NCI-H524 (cell line): Measurements from ENCODE around the gene PRDX5.

Experiments
- DNase-seq, 2 experiments: peaks; one replicate each; lab custom pipeline; 2025; lab: John Stamatoyannopoulos, UW

PRDX5 gene

DNA sequence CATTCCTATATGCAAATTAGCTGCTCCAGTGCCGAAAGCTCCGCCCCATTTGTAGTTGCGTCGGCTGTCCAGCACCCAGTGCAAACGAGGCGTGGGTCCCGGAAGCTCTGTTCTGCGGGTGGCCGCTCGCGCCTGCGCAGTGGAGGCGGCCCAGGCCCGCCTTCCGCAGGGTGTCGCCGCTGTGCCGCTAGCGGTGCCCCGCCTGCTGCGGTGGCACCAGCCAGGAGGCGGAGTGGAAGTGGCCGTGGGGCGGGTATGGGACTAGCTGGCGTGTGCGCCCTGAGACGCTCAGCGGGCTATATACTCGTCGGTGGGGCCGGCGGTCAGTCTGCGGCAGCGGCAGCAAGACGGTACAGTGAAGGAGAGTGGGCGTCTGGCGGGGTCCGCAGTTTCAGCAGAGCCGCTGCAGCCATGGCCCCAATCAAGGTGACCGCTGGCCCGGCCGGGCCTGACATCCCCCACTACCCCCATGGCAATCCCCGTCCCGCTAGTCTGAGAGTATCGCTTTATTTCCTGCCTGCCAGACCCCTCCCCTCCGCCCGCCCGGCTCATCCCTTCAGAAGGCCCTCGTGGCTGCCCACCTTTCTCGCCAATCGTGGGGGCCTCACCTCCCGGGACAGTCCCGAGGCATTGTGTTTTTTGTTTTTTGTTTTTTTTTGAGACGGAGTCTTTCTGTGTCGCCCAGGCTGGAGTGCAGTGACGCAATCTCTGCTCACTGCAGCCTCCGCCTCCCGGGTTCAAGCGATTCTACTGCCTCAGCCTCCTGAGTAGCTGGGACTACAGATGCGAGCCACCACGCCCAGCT, at the start of gene PRDX5:
Gene PRDX5 (plus strand): TSS at position 161 of the 805 bp plus-strand sequence. CDS start 95 bp downstream, at position 256.
- DNase-seq: peak; percentile 92 to 95

GRCh38 chr11:64268893-64269539, 48.9 kb upstream of the PRDX5 start:
- DNase-seq: no peak

DNA sequence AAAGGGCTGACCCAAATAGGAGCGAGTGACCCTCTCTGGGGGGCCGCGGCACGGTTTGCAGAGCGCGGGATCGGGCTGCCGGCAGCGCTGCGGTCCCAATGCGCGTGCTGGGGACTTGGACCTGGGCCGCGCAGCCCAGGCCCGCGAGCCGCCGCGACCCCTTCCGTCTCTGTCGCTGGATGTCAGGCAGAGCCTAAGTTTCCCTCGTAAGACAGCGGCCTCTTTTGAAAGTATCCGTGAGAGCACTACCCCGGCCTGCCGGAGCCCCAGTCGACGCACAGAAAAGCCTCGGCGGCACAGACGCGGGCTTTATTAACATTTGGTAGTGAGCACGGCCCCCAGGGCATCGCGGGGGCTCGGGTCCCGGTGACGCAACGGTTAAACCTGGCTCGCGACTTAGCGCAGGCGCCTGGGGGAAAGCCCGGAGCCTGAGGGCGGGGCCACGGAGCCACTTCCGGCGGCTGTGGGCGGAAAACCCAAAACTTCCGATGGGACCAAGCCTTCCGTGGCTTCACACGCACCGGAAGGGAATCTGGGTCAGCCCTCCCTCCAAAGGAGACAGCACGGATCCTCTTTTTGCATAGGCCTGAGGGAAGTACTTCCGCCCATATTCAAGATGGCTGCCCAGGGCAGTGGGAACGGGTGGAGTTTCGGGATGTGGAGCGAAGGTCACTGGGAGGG, 48.2 kb upstream of the PRDX5 start:
- DNase-seq: peak; percentile 99

GRCh38 chr11:64275031-64275800, 42.7 kb upstream of the PRDX5 start:
- DNase-seq: no peak

DNA sequence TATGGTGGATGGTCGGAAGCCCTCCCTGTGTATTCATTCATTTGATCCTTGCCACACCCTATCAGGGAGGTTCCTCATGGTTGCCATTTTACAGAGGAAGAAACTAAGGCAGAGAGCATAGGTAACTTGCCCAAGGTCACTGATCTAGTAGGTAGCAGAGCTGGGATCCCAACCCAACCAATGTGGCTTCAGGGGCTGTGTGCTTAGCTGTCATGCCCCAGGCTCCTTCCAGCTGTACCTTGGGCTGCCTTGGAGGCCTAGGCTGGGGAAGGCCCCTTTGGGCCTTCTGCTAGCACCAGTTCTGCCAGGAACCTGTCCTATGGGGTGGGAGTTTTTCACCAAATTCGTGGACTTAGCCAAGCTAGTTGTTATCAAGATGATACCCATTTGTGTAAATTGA, 42.1 kb upstream of the PRDX5 start:
- no peak for DNase-seq

- no peak for DNase-seq
Observed at GRCh38 chr11:64276653-64277431, 41.1 kb upstream of the PRDX5 start.

- DNase-seq: no peak
Observed at GRCh38 chr11:64278576-64279190, 39.2 kb upstream of the PRDX5 start.

DNA sequence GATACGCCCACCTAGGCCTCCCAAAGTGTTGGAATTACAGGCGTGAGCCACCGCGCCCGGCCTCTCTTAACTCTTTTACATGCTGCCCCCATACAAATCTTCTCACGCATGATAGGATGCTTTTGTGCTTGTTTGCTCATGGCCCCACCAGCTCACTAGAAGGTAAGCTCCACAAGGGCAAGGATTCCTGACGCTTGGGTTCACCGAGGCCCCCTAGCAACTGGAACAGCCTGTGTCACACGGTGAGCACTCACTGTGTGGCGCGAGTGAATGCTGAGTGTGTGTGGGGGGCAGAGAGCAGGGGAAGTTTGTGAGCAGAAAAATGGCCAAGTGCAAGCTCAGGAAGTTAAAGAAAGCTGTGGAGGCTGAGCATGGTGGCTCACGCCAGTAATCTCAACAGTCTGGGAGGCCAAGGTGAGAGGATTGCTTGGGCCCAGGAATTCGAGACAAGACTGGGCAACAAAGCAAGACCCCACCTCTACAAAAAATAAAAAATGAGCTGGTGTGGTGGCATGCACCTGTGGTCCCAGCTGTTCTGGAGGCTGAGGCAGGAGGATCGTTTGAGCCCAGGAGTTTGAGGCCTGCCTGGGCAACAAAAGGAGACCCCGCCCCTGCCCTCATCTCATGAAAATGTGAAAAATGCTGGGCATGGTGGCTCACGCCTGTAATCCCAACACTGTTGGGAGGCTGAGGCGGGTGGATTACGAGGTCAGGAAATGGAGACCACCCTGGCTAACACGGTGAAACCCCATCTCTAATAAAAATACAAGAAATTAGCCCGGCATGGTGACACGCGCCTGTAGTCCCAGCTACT, 35.8 kb upstream of the PRDX5 start:
- DNase-seq: no peak

GRCh38 chr11:64283092-64283491, 34.8 kb upstream of the PRDX5 start:
- no peak for DNase-seq

DNA sequence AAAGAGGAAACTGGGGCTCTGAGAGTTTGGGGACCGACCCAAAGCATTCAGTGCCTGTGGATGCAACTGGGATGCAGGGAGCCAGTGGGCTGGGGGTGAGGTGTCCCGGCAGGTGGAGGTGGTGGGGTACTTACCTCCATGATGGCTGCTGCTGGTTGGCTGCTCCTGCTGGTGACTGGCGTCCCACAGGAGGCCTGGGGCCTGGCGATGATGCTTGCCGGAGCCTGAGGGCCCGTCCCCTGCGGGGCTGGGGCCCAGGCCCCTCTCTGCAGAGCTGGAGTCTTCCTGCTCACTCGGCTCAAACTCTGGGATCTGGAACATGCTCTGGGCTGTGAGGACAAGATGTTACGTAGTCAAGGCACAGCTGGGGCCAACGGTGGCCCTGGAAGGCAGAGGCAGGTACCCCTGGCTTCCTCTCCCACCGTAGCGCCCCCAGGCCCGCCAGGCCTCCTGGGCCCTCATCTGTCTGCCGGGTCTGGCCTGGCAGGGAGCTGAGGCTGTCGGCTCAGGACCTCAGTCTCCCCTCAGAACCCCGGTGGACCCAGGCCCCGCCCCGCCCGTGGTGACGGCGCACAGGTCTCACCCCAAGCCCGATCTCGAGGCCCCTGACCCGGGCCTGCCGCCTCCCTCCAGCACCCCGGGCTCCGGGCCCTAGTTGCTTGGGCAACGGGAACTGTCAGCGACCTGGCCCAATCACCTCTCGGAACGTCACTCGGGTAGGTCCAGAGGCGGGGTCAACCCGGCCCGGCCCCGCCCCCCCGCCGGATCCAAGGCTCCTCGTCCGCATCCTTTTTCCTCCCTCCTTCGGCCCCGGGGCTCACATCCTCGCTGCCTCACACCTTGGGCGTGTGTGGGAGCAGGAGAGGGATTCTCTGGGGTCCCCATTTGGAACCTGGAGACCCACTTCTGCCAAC, 33.6 kb upstream of the PRDX5 start, which contains the start of gene BAD:
Gene BAD (minus strand): TSS at position 618 of the 914 bp plus-strand sequence. CDS start 297 bp downstream, at position 321.
- peak; percentile 79 to 87 for DNase-seq

- DNase-seq: peak; percentile 48 to 74
Observed at GRCh38 chr11:64284962-64285884, 32.7 kb upstream of the PRDX5 start, which contains the start of gene GPR137. TSS of gene GPR137 (plus strand) at chr11:64285848. CDS start at chr11:64286525, 677 bp downstream.

GRCh38 chr11:64285885-64286800, 31.8 kb upstream of the PRDX5 start:
- DNase-seq: peak in 1 of 2 experiments; percentile 54

GRCh38 chr11:64286801-64287159, 31.1 kb upstream of the PRDX5 start:
- no peak for DNase-seq

- DNase-seq: no peak
Observed at GRCh38 chr11:64287676-64288352, 30.1 kb upstream of the PRDX5 start.

- DNase-seq: no peak
Observed at GRCh38 chr11:64288353-64288750, 29.6 kb upstream of the PRDX5 start.
